HG03060 (cell line): ENCODE results near the gene RDH12.
A peak's percentile ranks its signal among the peaks of the same experiment; 100 is the strongest.

Experiments used
- ATAC-seq: cut with Tn5 transposase; IDR thresholded peaks from one replicate; pipeline ENCODE4 v1.9.1; 2021; ENCODE audit warnings: low read depth, moderate number of reproducible peaks; ENCODE audit not compliant: unreplicated experiment

The RDH12 gene

GRCh38 chr14:67746927-67747326 is 45.2 kb downstream of the RDH12 start:
- ATAC-seq: peak; percentile 52

- no peak for ATAC-seq
These were observed 46.6 kb downstream of the RDH12 start for GRCh38 chr14:67748312-67748711.

DNA sequence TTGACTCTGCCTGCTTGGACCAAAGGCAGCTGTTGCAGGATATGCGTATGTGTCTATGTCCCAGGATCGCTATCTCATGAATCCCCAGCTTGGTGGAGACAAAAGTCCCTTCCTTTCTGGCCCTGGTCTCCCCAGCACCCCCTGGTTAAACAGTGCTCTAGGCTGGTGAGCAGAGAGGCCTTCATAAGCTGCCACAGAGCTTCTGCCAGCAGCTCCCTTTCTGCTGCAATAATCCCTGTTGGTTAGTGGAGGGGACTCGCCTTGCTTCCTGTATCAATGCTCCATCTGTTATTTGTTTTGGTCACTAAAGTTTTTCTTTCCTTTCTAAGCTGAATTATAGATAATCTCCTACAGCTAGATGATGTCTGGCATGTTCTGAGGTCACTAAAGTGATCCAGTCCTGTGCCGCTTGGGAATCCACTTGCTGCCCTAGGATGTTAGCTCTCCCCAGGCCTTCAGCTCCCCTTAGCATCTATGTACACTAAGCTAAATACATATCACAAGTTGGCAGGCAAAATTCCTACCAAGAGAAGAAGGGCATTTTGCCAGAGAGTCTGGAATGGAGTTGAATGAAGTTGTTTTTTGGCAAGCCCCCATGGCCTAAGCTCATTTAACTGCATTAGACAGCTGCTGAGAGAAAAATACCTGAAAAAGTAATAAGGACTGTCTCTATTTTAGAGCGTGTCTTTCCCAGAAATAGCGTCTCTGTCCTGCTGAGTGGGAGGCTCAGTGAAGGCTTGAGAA is 47.8 kb downstream of the RDH12 start:
- ATAC-seq: no peak

DNA sequence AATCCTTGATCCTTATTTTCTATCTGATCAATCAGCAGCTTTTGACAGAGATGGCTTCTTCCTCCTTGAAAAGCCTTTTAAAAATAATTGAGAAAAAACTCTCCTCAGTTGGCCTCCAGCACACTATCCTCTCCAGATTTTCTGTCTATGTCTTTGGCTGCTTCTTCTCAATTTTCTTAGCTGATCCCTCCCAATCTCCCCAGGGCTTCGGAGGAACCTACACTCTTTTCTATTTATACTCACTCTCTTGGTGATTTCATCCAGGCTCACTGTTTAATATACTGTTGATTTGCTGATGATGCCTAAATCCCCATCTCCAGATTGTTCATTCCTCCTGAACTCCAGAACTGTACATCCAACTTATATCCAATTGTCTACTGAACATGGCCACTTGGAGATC is 54.8 kb downstream of the RDH12 start:
- ATAC-seq: no peak

- no peak for ATAC-seq
These were observed 55.5 kb downstream of the RDH12 start for GRCh38 chr14:67757175-67757574.

GRCh38 chr14:67759916-67760315 is 58.2 kb downstream of the RDH12 start:
- no peak for ATAC-seq

DNA sequence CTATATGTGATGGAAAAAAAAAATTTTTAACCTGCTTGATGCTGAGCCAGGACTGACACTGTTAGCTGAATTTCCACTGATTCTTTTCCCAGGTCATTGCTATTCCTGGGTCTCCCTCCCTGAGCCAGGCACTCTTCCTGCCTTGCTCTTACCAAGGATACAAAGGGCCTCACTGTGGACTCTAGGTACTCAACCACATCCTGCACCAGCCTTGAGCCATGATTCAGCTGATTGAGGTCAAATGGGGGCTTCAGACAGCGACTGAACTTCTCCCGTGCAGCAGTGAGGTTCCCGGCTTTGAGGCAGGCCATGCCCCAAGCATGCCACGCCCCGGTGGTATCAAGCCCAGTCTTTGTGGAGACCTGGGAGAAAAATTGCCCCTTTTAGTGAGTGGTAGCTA is 60.4 kb downstream of the RDH12 start:
- no peak for ATAC-seq

- no peak for ATAC-seq
These were observed 61.6 kb downstream of the RDH12 start for GRCh38 chr14:67763158-67763822.

GRCh38 chr14:67764496-67764895 is 62.8 kb downstream of the RDH12 start:
- ATAC-seq: no peak

GRCh38 chr14:67765192-67765834 is 63.6 kb downstream of the RDH12 start:
- no peak for ATAC-seq

DNA sequence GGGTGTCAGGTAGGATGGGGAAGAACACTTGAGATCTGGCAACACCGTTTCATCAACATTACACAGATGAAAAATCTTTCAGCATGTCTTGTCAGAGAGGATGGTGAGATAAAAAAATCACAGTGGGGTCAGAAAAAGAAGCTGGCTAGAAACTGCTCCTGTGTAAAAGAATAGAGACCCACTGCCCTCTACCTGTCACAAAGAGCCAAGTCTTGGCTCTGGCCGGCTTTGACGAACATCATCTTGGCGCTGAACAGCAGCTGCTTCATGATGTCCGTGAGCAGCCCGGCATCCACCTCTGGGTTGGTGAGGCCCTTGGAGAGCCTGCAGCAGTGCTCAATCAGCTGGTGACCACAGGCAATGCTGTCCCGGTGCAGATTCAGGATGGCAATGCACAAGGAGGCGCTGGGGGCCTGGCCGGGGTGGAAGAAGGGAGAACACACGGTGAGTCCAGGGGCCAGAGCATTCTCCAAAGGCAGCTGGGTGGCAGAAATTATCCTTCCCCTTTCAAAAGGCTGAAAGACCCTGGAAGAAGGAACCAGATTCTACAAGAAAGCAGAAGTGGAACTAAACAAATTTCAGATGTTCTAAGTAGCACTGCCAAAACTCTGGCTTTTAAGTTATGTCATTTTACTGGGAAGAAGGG is 64.5 kb downstream of the RDH12 start:
- ATAC-seq: no peak

- ATAC-seq: no peak
These were observed 66.5 kb downstream of the RDH12 start for GRCh38 chr14:67768219-67768618.

GRCh38 chr14:67773844-67774377 is 72.2 kb downstream of the RDH12 start:
- ATAC-seq: no peak

DNA sequence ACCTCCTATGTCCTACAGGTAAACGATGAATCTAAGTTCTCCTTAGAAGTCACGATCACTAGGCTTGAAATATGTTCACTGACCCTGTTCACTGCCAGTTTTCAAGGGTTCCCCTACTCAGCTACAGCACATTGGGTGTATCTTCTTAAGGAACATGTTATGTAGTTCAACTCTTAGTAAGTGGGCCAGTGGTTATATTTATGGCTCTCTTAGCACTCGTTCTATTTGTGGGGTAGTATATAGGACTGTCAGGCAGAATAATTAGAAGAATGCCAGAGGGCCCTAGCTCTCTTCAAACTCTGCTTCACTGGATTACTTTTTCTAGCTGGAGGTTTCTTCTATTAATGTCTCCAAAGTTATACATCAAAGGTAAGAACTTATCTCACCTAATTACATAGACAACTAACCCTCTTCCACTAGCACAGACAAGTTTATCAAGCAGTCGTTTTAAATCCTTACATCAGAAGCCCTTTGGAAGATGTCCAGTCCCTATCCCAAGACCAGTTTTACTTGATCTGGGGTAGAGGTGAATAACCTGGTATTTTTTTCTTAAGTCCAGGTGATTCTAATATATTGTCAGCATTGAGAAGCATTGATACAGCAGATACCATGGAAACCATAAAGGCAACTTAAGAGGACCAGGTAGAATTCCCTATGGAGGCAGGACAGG is 75.1 kb downstream of the RDH12 start:
- ATAC-seq: no peak

DNA sequence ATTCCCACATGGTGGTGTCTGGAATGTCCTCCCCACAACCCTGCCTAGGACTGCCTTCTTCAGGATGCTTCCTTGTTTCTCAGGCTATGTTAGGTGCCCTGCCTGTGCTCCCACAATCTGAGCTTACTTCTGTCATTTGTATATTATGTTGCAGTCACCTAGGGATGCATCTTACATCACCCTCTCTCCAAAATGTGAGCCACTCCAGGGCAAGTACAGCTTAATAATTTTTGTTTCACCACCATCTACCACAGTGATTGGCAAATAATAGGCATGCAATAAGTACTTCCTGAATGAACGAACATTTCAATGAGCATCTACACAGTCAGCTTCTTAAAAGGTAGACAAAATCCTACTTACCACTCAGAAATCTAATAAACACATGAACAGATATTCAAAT is 77.1 kb downstream of the RDH12 start:
- ATAC-seq: no peak

DNA sequence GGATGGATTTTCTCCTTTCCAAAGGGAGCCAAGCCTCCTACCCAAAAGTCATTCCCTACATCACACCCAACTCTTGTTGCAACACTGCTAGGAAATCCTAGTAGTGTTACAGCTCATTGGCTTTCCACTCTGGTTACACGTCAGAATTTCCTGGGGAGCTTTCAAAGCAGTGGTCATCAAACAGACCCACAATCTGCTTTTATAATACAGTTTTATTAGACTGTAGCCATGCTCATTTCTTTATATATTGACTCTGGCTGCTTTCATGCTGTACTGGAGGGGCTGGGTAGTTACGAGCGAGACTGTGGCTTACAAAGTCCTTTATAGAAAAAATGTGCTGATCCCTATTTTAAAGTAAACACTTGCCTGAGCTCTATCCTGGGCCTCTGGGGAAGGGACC is 80.4 kb downstream of the RDH12 start:
- ATAC-seq: no peak
